Fibroblast of the conjunctiva (primary cell): Measurements from ENCODE around the gene MYORG.
"Not testable (repeated sequence)": the region's sequence is repeated elsewhere in the genome, so short reads cannot be mapped to it uniquely, and the experiment has no call there.

Experiments
- DNase-seq: peaks from one replicate; pipeline ENCODE4 v3.0.0-alpha.2; 2010; ENCODE audit warnings: low read depth

The MYORG gene

DNA sequence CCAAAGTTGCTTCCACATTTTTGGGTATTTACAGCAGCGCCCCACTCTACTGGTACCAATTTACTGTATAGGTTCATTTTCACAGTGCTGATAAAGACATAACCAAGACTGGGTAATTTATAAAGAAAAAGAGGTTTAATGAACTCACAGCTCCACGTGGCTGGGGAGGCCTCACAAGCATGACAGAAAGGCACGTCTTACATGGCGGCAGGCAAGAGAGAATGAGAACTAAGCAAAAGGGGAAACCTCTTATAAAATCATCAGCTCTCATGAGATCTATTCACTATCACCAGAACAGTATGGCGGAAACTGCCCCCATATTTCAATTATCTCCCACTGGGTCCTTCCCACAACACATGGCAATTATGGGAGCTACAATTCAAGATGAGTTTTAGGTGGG lies 7.9 kb downstream of the MYORG start:
- DNase-seq, result not testable (repeated sequence)

DNA sequence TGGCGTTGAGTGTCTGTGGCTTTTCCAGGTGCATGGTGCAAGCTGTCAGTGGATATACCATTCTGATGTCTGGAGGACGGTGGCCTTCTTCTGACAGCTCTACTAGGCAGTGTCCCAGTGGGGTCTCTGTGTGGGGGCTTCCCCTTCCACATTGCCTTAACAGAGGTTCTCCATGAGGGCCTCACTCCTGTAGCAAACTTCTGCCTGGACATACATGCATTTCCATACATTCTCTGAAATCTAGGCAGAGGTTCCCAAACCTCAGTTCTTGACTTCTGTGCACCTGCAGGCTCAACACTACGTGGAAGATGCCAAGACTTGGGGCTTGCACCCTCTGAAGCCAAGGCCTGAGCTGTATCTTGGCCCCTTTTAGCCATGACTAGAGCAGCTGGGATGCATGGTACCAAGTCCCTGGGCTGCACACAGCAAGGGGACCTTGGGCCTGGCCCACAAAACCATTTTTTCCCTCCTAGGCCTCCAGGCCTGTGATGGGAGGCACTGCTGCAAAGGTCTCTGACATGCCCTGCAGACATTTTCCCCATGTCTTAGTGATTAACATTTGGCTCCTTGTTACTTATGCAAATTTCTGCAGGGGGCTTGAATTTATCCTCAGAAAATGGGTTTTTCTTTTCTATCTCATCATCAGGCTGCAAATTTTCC lies 8.8 kb downstream of the MYORG start:
- not testable (repeated sequence) for DNase-seq

DNA sequence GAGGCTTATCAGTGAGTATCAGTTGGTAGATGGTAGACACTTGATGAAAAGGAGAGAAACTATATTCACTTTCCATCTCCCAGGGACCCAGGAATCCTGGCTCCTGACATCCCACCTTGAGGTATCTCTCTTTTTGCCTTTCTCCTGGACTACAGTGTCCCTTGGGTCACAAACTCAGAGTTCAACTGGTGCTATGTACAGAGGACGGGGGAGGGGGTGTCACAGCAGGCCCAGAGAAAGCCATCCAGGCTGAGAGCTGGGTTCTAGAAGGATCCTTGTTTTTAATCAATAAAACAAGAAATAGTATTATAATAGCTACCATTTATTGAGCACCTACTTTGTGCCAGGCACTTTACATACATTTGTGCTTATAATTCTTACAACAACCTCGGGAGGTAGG lies 10.3 kb downstream of the MYORG start:
- no peak for DNase-seq

DNA sequence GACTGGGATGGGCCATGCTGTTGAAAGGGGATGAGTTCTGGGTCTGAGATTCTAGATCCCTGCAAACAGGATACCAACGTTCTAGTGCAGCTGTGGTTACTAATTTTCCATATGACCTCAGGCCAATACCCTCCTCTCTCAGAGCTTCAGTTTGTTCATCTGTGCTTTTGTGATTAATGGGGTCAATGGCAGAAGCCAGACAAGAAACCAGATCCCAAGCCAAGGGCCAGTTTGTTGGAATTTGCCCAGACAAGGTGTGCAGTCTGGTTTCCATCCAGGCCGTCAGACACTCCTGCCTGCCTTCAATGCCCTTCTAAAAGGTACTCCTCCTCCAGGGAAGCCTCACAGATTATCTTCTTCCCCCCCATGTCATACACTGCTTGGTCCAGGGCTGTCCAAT lies 11.4 kb downstream of the MYORG start:
- DNase-seq, result no peak

DNA sequence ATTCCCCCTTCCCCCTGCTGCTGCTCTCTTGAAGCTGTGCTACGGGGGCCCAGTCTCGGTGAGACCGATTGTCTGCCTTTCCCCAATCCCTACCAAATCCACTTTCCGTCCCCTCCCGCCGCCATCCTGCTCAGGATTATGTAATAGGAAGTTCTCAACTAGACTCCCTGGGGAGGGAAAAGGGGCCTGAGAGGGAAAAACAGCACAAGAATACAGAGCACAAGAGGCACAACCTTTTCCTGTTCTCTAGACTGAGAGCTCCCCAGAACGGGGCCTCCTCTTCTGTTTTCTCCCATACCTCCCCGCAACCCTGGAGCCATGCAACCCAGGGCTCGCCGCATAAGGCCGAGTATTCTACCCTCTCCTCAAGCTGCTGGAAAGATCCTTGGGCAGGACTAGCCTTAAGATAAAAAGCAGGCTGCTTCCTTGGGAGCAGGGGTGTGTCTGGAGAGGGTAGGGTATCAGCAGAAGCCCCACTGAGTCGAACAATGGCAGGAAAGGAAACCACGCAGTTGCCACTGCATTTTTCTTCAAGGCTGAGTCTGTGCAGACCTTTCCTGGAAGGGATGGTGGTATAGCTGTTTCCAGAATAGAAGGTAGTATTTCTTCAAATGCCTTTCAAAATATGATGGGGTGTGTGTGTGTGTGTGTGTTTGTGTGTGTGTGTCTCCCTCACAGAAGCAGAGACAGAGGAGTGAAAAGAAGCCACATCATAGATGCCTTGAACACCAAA lies 12.9 kb downstream of the MYORG start:
- no peak for DNase-seq

DNA sequence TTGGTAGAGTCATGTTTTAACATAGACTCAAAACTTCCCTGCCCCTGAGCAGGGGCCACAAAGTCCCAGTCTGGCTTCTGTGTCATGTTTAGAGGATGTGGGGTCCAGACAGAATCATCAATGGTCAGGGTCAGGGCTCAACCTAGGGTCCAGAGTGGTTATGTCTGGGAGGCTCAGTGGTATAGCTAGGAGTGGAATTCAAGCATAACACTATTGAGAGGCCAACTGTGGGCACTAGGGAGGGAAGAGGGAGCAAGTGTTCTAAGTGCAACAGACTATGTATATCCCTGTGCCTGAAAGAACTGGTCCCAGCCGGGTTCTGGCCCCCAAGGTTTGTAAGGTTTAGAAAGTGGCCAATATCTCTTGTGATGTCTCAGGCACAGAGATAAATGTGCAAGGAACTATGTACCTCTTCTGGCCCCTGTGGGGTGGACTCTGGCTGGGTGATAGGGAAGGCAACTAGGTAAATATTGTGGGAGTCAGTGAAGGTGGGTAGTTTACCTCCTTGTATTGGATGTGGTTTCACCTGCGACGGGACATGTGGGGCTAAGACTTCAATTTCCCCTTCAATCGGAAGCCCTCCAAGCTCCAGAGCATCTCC lies 14.0 kb downstream of the MYORG start:
- no peak for DNase-seq

DNA sequence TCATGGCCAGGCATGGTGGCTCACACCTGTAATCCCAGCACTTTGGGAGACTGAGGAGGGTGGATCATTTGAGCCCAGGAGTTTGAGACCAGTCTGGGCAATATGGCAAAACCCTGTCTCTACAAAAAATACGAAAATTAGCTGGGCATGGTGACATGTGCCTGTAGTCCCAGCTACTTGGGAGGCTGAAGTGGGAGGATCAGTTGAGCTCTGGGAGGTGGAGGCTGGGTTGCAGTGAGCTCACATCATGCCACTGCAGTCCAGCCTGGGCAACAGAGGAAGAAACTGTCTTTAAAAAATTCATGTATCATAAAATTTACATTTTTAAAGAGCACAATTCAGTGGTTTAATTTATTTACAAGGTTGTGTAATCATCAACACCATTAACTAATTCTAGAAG lies 23.7 kb downstream of the MYORG start:
- not testable (repeated sequence) for DNase-seq

DNA sequence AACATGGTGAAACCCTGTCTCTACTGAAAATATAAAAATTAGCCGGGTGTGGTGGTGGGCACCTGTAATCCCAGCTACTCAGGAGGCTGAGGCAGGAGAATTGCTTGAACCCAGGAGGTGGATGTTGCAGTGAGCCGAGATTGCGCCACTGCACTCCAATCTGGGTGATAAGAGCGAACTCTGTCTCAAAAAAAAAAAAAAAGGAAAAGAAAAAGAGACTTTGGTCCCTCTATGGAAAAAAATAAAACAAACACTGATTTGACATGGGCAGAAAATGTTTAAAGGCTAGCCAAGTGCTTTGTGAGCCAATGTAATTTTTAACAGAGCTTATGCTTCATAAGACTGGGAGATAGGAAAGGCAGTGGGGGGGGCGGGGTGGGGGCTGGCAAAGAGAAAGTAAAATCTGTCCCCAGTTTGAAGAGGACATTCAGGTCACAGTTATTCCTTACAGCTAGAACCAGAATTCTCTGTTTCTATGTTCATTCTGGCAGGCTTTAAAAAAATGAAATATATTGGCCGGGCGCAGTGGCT lies 24.5 kb downstream of the MYORG start:
- DNase-seq, result not testable (repeated sequence)

DNA sequence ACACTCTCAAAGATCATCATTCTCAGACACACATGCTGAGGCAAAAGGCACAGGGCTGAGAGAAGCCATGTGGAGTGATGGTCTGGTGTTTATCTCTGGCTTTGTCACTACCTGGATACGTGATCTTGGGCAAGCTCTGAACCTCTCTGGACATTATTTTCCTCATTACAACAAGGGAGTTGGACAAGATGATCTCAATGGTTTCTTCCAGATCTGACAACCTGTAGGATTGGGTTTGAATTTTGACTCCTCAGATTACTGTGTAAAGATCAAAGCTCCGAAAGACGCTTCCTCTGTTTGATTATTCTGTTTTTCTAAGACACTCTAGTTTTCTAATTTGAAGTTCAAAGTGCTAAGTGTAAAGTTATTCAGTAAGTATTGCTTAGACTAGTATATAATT lies 27.4 kb downstream of the MYORG start:
- DNase-seq, result no peak

DNA sequence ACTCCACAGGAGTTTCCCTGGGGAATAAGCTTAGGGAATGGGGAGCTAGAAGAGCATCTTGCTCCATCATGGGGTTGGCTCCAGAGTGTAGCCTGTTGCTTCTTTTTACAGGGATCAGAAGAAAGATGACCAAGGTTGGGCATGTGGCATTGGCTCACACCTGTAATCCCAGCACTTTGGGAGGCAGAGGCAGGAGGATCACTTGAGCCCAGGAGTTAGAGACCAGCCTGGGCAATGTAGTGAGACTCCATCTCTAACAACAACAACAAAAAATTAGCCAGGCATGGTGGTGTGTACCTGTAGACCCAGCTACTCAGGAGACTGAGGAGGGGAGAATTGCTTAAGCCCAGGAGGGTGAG lies 28.9 kb downstream of the MYORG start:
- no peak for DNase-seq

DNA sequence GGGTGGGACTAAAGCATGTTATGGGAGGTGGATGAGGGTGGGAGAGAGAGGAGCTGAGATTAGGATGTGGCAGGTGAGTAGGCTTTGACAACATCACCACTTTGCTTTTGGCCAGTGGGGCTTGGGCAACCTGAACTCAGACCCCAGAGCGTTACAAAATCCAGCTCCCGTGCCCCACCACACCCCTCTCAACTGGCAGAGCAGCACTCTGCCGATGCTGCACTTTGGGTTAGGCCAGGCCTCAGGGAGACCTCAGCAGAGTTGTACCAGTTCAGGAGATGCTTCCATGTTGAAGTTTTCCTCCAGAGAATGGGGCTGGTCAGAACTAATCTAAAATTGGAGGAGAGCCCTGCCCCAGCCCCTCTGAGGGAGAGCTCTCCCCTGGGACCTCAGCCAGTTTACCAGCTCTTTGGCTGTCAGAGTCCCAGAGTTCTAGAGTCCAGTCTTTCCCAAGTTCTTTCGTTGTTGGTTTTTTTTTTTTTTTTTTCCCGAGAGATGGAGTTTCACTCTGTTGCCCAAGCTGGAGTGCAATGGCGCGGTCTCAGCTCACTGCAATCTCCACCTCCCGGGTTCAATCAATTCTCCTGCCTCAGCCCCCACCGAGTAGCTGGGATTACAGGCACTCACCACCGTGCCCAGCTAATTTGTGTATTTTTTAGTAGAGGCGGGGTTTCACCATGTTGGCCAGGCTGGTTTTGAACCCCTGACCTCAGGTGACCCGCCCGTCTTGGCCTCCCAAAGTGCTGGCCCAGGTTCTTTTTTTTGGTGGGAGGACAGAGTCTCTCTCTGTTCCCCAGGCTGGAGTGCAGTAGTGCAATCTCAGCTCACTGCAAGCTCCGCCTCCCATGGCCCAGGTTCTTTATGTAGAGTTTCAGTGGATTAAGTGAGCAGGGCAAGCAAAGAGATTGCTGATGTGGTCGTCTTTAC lies 29.6 kb downstream of the MYORG start:
- DNase-seq, result no peak

DNA sequence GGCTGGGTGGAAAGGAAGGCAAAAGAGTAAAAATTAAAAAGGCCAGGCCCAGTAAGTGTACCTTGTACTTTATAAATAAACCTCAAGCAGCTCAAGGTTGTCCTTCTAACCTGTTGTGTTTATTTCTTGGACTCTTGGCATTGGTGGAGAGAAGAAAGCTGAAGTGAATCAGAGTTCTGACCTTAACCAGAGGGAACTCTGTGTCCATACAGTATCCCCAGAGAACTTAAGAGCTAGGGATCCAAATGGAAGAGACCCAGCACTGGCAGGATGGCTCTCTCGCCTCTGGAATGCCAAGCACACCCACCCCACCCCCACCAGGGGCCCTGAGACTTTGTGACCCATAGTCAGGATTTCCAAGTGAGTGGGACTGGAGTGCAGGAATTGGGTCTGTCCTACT lies 33.1 kb downstream of the MYORG start:
- no peak for DNase-seq

DNA sequence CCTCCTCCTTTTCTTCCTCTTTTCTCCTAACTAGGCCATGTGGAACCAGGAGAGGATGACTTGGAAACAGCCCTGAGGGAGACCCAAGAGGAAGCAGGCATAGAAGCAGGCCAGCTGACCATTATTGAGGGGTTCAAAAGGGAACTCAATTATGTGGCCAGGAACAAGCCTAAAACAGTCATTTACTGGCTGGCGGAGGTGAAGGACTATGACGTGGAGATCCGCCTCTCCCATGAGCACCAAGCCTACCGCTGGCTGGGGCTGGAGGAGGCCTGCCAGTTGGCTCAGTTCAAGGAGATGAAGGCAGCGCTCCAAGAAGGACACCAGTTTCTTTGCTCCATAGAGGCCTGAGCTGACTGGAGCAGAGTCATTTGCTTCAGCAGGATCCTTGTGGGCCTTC lies 33.6 kb downstream of the MYORG start:
- no peak for DNase-seq

DNA sequence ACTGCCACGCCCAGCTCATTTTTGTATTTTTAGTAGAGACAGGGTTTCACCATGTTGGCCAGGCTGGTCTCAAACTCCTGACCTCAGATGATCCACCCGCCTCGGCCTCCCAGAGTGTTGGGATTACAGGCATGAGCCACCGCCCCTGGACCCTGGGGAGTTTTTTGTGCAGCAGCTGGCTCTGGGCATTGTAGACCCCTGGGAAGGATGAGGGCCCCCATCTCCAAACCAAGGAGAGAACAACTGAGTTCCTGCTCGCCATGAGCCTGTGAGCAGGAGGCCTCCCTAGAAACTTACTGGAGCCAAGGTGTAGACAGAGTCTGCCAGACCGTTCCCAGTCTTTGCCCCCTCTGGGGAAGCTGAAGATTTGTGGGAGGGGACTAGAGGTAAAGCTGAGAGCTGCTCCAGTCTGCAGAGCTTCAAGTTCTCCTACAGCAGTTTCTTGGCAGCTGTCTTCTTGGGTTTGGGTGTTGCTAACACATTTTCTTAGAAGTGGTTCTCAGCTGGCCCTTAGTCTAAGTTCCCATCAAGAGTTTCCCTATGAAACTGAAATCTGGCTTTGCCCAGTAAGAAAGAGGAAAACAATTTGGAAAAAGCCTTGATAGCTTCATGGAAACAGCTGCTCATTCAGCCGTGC lies 34.9 kb downstream of the MYORG start:
- DNase-seq, result no peak

DNA sequence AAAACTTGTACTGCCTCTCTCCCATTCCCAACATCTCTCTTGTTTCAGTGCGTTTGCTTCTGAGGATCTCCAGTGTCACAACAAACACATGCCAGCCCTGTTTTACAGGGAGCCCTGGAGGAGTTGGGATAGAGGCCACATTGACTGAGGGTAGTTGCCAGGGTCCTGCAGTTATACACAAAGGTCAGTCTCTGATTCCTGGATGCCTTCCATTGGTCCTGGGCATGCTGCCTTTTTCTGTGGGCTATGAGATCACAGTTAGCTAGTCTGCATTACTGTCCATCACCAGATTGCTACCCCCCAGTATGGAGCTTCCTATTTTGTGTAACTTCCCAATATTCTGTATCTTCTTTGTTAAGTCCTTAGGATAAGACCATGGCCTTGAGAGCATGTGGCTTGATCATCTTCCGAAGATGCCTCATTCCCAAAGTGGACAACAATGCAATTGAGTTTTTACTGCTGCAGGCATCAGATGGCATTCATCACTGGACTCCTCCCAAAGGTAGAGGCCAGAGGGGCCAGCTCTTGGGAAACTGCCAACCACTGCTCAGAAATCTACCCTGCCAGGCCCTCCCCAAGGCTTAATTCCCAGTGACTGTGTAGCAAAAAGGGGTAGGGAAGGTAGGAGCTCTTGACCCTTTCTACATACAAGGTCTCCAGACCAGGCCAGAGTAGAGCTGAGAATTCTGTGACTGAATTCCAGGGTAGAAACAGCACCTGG lies 37.9 kb downstream of the MYORG start:
- DNase-seq, result no peak

DNA sequence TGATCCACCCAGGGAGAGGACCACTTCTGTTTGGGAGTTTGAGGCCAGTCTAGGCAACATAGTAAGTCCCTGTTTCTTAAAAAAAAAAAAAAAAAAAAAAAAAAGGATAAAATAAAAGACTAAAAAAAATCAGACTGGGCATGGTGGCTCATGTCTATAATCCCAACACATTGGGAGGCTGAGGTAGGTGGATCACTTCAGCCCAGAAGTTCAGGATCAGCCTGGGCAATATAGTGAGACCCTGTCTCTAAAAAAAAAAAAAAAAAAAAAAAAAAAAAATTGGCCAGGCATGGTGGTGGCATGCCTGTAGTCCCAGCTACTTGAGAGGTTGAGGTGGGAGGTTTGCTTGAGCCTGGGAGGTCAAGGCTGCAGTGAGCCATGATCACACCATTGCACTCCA lies 38.6 kb downstream of the MYORG start:
- DNase-seq, result not testable (repeated sequence)

DNA sequence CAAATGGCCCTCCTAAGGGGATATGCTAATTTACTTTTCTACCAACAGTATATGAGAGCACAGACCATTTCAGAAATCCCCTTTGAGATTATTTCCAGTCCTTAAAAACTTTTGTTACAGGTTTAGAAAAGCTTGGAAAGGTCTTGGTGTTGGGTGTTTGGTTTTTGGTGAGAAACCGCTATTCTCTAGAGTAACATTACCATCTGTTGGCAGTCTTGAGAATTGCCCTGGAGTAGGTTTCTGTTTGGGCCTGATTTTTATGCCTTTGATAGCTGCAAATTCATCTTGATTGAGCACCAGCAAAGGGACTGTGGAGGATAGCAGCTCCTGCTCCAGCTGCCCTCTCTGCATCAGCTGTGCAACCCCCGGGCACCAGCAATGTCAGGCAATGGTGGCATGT lies 39.3 kb downstream of the MYORG start:
- no peak for DNase-seq

DNA sequence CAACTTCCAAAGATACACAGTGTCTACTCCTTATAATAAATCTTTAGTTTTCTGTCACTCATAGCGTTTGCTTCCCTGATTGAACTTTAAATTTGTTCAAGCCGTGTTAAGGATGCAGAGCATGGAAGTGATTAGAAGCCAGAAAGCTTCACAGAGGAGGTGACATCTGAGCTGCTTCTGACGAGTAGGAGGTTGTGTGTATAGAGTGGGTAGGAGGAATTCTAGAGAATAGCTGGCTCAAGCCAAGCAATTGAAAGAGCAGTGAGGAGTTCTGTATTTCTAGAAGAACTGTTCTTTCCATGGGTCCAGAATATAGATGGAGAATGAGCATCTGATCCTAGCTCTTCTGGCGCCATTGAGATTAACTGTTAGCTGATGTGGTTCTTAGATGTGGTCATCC lies 41.3 kb downstream of the MYORG start:
- DNase-seq, result no peak

DNA sequence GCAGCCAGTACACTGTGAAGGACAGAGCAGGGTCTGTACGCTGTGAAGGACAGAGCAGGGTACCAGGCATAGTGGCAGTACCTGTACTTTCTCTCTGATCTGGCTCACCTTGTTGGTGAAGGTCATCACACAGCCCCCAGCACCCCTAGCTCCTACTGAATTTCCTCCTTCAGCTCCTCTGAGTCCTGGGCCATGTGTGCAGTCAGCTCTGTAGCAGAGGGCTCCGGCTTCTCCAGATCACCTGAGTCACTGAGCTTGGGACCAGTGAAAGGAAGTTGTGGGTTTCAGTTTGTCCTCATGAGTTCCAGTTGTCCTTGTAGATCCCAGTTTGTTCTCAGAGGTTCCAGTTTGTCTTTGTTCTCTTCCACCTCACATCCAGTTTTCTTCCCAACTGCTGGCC lies 41.8 kb downstream of the MYORG start:
- no peak for DNase-seq

DNA sequence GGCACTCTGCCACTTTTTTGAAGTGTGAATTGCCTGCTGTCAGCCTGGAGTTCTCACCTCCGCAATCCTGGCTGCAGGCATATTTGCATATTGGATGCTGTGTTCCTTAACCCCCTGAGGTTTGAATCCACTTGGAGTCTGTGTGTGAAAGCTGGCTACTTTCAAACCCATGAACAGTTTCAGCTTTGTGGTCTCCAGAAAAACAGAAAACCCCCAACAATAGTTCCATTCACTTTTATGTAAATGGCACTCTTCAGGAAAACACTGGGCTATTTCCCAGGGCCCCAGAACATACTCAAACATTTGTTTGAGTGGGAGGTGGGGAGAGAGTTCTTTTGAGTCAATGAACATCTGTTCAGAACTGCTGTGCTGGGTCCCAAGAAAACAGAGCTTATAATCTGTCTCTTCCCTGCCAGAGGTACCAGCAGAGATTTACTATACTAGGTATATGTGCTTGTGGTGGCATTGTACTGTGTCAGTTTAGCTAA lies 42.3 kb downstream of the MYORG start:
- DNase-seq, result no peak

DNA sequence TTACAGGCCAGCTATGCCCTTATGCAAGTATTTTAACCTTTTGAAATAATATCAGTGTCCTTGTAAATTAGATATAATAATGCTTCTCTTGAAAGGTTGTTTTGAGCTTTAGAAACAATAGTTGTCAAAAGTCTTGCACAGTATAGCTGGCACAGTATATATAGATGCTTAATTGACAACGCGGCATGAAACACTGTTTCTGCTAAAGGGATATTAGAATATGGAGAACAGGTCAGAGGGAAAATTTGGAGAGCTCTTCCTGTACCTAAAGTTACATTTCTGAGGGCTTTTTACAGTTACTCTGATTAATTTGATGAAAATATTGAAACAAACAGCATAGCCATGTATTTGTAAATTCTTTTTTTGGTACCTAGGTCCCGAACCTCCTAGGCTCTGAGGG lies 42.9 kb downstream of the MYORG start:
- DNase-seq, result no peak
